HCT116 (cell line): Measurements from ENCODE around the gene WDR31.
"Not testable (repeated sequence)": the region's sequence is repeated elsewhere in the genome, so short reads cannot be mapped to it uniquely, and the experiment has no call there.

Source experiments
- POLR2AphosphoS5 ChIP-seq: IDR thresholded peaks from 2 replicates; pipeline ENCODE4 v1.6.1; 2011; ENCODE audit warnings: mild to moderate bottlenecking, low read depth, low read length, moderate library complexity
- YY1 ChIP-seq: IDR thresholded peaks from 2 replicates; pipeline ENCODE4 v1.6.1; 2011; ENCODE audit warnings: low read length, low read depth, moderate library complexity, mild to moderate bottlenecking; ENCODE audit not compliant: insufficient replicate concordance; ENCODE audit errors: extremely low read depth
- ZFX ChIP-seq: fragments of 450-650 bp; IDR thresholded peaks from 2 replicates; pipeline ENCODE4 v1.6.1; 2017

DNA sequence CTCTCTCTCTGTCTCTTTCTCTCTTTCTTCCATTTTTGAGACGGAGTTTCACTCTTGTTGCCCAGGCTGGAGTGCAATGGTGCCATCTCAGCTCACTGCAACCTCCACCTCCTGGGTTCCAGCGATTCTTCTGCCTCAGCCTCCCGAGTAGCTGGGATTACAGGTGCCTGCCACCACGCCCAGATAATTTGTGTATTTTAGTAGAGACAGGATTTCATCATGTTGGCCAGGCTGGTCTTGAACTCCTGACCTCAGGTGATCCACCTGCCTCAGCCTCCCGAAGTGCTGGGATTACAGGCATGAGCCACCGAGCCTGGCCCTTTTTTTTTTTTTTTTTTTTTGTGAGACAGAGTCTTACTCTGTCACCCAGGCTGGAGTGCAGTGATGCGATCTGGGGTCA lies 41.4 kb upstream of the WDR31 start:
- not testable (repeated sequence) for TF ChIP-seq YY1, ZFX, POLR2AphosphoS5
